Fibroblast of pulmonary artery (primary cell): ENCODE measurements around the gene ITM2B.

ENCODE experiments used
- DNase-seq: peaks from one replicate; pipeline ENCODE4 v3.0.0-alpha.2; 2010; ENCODE audit warnings: low read depth
- H3K4me3 ChIP-seq: replicated peaks from 2 replicates; pipeline ENCODE4 v1.5.1; 2011; ENCODE audit warnings: low read depth, mild to moderate bottlenecking, control low read depth, low read length, moderate library complexity
- TF ChIP-seq, protein P1 (sequence below): IDR thresholded peaks from 2 replicates; pipeline ENCODE4 v1.5.1; 2011; ENCODE audit warnings: mild to moderate bottlenecking, control low read depth, low read length, inconsistent platforms; ENCODE audit errors: missing control alignments

ITM2B gene

DNA sequence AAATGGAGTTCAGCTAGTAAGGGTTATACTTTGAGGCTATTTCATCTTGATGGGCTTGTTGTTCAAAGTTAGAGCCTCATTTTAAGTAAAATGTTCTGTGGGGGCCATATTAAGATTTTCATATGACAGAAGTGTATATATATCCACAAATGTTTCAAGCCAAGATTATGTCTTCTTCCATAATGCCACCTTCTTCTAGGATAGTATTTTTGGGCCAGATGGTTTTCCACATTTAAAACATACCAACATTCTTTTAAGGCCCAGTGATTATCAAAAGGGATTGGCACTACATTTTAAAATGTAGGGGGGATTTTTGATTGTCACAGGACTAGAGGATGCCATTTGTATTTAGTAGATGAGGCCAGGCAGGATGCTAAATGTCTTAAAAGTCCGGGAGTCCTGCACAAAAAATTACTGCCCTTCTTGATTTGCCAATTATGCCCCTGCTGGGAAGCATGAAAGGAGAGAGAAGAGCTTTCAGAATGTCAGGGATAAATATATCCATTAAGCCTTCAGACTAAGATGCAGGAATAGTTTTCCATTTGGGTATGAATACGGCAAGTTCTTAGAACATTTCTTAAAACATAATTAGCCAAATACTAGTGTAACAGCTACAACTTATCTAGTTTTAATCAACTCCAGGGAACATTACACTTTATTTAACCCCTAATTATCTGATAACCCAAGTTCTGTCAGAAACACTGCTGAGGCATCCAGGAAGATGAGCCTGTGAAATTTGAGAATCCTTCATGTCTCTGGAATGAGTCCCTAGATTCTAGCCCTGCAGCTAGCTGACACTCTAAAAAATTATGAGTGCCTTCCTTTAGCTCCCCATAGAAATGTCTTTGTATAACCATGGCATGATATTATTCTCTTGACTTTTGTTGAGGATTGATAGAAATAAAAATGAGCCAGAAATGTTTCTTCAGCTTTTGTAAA lies 34.0 kb downstream of the ITM2B start:
- H3K4me3 ChIP-seq = no peak overlapping the region
- TF ChIP-seq, protein P1, sequence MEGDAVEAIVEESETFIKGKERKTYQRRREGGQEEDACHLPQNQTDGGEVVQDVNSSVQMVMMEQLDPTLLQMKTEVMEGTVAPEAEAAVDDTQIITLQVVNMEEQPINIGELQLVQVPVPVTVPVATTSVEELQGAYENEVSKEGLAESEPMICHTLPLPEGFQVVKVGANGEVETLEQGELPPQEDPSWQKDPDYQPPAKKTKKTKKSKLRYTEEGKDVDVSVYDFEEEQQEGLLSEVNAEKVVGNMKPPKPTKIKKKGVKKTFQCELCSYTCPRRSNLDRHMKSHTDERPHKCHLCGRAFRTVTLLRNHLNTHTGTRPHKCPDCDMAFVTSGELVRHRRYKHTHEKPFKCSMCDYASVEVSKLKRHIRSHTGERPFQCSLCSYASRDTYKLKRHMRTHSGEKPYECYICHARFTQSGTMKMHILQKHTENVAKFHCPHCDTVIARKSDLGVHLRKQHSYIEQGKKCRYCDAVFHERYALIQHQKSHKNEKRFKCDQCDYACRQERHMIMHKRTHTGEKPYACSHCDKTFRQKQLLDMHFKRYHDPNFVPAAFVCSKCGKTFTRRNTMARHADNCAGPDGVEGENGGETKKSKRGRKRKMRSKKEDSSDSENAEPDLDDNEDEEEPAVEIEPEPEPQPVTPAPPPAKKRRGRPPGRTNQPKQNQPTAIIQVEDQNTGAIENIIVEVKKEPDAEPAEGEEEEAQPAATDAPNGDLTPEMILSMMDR = no peak
- no peak for DNase-seq

DNA sequence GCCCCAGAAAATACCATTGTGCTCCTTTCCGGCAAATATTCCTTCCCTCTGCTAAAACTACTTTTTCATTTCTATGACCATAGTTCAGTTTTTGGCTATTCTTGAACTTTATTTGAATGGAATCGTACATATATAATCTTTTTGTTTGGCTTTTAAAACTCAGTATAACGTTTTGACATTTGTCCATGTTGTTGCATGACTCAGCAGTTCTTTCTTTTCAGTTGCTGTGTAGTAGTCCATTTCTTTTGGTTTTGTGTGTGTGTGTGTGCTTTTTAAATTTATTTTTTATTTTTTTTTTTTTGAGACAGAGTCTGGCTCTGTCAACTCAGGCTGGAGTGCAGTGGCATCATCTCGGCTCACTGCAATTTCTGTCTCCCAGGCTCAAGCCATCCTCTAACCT lies 35.0 kb downstream of the ITM2B start:
- DNase-seq = no peak
- no peak overlapping the region for H3K4me3 ChIP-seq
- TF ChIP-seq, protein P1 = no peak

DNA sequence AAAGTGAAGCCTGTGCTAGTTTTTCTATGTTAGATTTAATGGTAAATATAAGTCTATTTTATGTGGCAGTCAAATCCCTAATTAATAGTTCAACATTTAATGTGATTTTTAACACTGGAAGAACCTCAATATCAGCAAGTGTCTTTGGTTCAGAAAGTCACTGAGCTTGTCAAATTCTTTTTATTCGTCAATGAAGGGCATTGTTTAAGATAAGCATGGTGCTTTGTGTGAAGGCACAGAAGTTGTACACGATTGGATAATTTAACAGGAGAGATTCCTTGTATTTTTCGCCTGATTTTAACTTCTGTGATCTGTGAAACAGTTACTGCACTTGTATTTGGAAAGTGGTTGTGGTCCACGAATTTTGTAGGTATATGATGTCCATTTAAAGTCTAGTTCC lies 40.3 kb downstream of the ITM2B start:
- H3K4me3 ChIP-seq = no peak overlapping the region
- no peak for DNase-seq
- TF ChIP-seq, protein P1 = no peak

DNA sequence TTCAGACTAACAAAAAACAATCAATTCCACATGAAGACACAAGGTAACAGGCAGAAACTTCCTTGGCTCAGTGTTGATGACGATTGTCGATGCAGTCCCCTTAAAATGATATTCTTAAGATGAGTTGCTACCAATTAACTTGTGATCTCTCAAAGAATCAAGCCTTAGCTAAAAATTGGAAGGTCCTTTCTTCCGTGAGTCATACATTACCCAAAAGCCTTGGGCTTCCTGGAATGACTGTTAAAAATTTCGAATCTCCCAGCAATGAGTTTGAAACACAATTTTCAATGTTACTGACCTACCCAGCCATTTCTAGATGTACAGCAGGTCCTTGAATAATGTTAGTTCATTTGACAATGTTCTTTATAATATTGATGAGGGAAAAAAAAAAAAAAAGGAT lies 42.5 kb downstream of the ITM2B start:
- H3K4me3 ChIP-seq = no peak overlapping the region
- no peak for DNase-seq
- TF ChIP-seq, protein P1 = no peak

DNA sequence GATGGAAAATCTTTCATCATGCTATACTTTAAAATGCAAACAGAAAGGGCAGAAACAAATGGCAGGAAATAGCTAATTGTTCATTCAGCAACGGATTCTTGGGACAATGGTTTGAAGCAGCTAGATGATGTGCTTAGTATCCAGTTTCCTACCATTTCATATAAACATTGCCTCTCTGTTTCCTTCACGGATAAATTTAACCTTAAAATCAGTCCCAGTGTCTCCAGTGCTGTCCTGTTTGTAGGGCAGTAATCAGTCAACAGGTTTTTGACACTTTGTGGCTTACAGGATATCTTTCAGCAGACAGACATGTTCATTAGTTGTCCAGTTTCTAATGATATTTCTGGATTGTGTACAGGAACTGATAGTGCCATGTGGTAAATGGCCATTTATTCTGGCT lies 45.8 kb downstream of the ITM2B start:
- no peak for DNase-seq
- TF ChIP-seq, protein P1 = no peak
- H3K4me3 ChIP-seq = no peak overlapping the region

DNA sequence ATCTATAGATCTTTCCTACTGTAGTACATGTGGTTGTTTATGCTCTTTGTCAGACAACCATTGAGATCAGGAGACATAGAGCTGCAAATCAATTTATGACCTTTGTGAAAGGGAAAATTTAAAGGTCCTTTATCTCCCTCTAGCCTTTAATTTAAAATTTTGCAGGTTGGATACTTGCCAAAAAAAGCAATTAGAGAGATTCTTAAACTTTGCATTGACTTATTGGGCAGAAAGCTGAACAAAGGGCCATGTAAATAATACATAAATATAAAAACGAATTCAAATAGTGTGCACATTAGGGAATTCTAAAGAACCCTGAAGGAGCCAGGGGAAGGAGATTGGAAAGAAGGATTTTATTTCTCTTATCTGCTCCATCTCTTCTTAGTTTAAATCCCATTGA lies 48.5 kb downstream of the ITM2B start:
- DNase-seq = no peak
- TF ChIP-seq, protein P1 = no peak
- no peak overlapping the region for H3K4me3 ChIP-seq

DNA sequence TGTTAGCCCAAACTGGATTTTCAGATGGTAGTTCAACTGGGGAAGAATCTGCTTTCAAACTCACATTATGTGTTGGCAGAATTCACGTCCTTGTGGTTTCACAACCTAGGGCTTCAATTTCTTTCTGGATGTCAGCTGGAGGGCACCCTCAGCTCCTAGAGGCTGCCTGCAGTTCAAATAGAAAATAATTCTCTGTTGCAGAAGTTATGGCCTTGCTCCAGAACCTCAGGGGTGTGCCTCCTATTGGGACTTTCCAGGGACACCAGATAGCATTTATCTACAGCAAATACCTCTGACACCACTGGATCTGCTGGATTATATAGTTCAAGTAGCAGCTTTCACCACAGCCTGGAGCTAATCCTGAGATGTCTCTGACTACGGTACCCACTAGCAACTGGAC lies 58.7 kb downstream of the ITM2B start:
- no peak overlapping the region for H3K4me3 ChIP-seq
- TF ChIP-seq, protein P1 = no peak
- no peak for DNase-seq
